Body of pancreas (tissue), 4 donors: ENCODE data around the gene IGFN1. TPM values are rescaled to one million over a fixed set of nuclear protein-coding genes. Genes with fewer than 3 reads are reported as not detected.
A peak's percentile ranks its signal among the peaks of the same experiment; 100 is the strongest.

Experiments
- ATAC-seq: fragments of 150-250 bp; one replicate; pipeline ENCODE4 v1.9.1; 2016
- DNase-seq, 4 donors: peaks; one replicate each; pipeline ENCODE4 v3.0.0-alpha.2; 2019
- H3K27ac ChIP-seq, 4 donors: fragments of 200-600 bp; sonication (generic); 1 replicate in 3 of 4; 2 replicates in 1 of 4; pipeline versions ENCODE4 v1.5.1 to v1.6.1; 2016 to 2019; ENCODE audit warnings: mild to moderate bottlenecking in 1 of 4, mixed read lengths in 1 of 4, moderate library complexity in 1 of 4
- H3K27me3 ChIP-seq, 2 donors: fragments of 200-600 bp; sonication (generic); one replicate each; pipeline ENCODE4 v1.6.0; 2016; ENCODE audit warnings: mild to moderate bottlenecking in 1 of 2
- H3K36me3 ChIP-seq, 2 donors: fragments of 200-600 bp; sonication (generic); replicated peaks in 1 of 2; 2 replicates each; pipeline ENCODE4 v1.5.1; 2016; ENCODE audit warnings: low read depth in 2 of 2; ENCODE audit not compliant: insufficient read depth in 1 of 2
- H3K4me1 ChIP-seq: fragments of 200-600 bp; sonication (generic); one replicate; pipeline ENCODE4 v1.6.0; 2016
- H3K4me3 ChIP-seq, 2 donors: fragments of 200-600 bp; sonication (generic); 1 replicate in 1 of 2; 2 replicates in 1 of 2; pipeline ENCODE4 v1.5.1; 2016 to 2019
- H3K9me3 ChIP-seq, 3 donors: fragments of 200-600 bp; sonication (generic); 1 replicate in 2 of 3; 2 replicates in 1 of 3; pipeline ENCODE4 v1.5.1; 2016
- POLR2A ChIP-seq, 3 donors: fragments of 450-650 bp; IDR thresholded peaks; one replicate each; pipeline ENCODE4 v1.6.1; 2016; ENCODE audit warnings: antibody characterized with exemption in 3 of 3, mild to moderate bottlenecking in 2 of 3
- WGBS, 2 donors: methylation state at CpG; one replicate each; pipeline ENCODE4 v1.1.5; 2017; 5-methylcytosine and 5-hydroxymethylcytosine counted together
- intact Hi-C: fragments of 100-400 bp; cut with DNase I; formaldehyde crosslinking; loops from one replicate; pipeline ENCODE4 v1.15.1; 2023
- total RNA-seq, 2 donors: library from RNA; depleted of rRNA; stranded (reverse); fragments of >200 nt; gene quantifications; one replicate each; pipeline ENCODE4 v1.1.0, GENCODE V29; 2016
- TF ChIP-seq, protein P1 (sequence below), 7 experiments: fragments of 450-650 bp in 4 of 7; fragments of 200-600 bp in 3 of 7; sonication (generic) in 3 of 7; IDR thresholded peaks; one replicate each; pipeline ENCODE4 v1.5.1; 2016 to 2019; ENCODE audit warnings: antibody characterized with exemption in 7 of 7

IGFN1 gene
- total RNA-seq, 2 donors from 2014 or later, result 6.9 to 23.1 TPM

DNA sequence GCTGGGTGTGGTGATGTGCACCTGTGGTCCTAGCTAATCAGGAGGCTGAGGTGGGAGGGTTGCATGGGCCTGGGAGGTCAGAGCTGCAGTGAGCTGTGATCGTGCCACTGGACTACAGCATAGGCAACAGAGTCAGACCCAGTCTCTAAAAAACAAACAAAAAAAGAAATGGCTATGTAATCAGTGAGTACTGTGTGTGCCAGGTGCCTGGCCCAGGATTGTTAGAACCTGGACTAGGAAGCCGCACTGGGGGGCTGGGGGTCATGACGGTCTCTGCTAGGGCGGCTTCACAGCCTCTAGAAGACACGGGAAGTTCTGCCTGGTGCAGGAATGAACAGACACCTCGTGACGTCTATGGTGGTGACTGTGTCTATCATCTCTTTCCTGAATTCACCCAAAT is 44.8 kb upstream of the IGFN1 start:
- H3K4me1 ChIP-seq, result peaks cover 6% of the 10 kb centered on the region
- TF ChIP-seq, protein P1, sequence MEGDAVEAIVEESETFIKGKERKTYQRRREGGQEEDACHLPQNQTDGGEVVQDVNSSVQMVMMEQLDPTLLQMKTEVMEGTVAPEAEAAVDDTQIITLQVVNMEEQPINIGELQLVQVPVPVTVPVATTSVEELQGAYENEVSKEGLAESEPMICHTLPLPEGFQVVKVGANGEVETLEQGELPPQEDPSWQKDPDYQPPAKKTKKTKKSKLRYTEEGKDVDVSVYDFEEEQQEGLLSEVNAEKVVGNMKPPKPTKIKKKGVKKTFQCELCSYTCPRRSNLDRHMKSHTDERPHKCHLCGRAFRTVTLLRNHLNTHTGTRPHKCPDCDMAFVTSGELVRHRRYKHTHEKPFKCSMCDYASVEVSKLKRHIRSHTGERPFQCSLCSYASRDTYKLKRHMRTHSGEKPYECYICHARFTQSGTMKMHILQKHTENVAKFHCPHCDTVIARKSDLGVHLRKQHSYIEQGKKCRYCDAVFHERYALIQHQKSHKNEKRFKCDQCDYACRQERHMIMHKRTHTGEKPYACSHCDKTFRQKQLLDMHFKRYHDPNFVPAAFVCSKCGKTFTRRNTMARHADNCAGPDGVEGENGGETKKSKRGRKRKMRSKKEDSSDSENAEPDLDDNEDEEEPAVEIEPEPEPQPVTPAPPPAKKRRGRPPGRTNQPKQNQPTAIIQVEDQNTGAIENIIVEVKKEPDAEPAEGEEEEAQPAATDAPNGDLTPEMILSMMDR (IDR thresholded peaks at IDR 0.05), result no peak
- TF ChIP-seq POLR2A (IDR thresholded peaks at IDR 0.05), result no peak
- no peaks in the 10 kb centered on the region for H3K27me3 ChIP-seq
- ATAC-seq (no peak), DNase-seq (no peak)
- no peak overlapping the region for H3K4me3 ChIP-seq
- no peaks in the 10 kb centered on the region for H3K9me3 ChIP-seq
- no peak overlapping the region for H3K27ac ChIP-seq
- H3K36me3 ChIP-seq, result peaks cover 5 to 24% of the 10 kb centered on the region in 2 donors
- 78 to 91% methylated on average over 7 of the region's 7 CpGs for WGBS, 2 donors
- intact Hi-C loops, result loop anchor here (5.0 kb wide), 1 partner anchor 36 kb away; no protein-coding TSS in a partner anchor

DNA sequence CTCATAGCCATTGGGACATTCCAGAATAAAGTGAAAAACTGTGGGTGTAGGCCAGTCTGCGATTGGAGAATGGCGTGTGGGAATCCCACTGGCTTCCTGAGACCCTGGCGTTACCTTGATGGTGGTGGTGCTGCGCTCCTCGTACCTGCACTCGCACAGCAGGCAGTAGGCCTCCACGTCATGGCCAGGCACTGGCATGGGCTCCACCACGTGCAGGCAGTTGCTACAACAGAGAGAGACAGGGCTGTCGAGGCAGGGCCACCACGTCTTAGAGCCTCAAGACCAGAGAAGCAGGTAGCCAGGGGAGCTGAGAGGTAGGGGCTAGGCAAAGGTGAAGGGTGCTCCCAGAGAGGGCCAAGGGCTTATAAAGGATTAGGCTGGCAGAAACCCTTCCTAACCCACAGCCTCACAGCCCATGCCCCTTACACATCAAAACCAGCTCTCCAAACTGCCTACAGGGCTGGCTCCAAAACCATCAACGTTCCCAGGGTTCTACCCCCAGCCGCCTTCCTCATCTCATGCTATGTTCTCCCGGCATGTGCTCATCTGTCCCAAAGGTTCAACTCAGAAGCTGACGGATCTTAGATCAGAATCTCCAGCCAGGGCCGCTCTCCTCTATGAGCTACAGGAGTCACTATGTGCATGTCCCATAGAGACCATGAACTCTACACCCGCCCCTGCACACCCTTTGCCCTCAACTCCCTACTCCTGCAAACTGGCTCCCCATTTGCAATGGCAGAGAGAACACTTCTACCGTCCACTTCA is 43.8 kb upstream of the IGFN1 start:
- H3K4me3 ChIP-seq, result no peak overlapping the region
- TF ChIP-seq, protein P1 (IDR thresholded peaks at IDR 0.05), result no peak
- no peak for TF ChIP-seq POLR2A (IDR thresholded peaks at IDR 0.05)
- H3K36me3 ChIP-seq, result peaks cover 5 to 28% of the 10 kb centered on the region in 2 donors
- H3K27me3 ChIP-seq, result no peaks in the 10 kb centered on the region
- ATAC-seq (no peak), DNase-seq (no peak)
- no peak overlapping the region for H3K27ac ChIP-seq
- H3K4me1 ChIP-seq, result peaks cover 6% of the 10 kb centered on the region
- H3K9me3 ChIP-seq, result no peaks in the 10 kb centered on the region
- WGBS, 2 donors, result 82 to 85% methylated on average over 15 to 17 of the region's 17 CpGs
- intact Hi-C loops, result loop anchor here (5.0 kb wide), 1 partner anchor 35 kb away; no protein-coding TSS in a partner anchor

DNA sequence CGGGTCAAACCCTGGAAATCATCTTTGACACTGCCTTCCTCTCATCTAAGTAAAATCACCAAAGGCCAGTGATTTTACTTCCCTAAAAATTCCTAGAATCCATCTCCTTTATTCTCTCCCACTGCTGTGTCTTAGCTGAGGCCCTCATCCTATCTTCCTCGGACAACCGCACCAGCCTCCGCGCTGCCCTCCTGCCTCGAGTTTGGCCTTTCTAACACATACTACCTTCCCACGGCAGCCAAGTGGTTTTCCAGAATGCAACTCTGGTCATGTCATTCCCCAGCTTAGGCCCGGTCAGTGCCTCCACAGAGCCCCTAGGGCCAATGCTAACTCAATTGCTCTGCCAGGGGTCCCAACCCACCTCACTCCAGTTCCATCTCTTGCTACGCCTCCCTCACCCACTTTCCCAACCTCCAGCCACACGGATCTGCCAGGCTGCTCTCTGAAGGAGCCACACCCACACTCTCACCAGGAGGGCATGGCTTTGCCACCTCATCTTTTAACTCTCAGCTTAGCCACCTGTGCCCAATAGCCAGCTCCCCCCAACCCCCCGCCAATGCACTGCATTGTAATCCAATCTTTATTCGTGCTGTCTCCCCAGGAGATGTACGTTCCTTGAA is 43.1 kb upstream of the IGFN1 start:
- Histone ChIP-seq H3K27ac (no peak overlapping the region), H3K27me3 (no peaks in the 10 kb centered on the region), H3K4me1 (peaks cover 6% of the 10 kb centered on the region), H3K9me3 (no peaks in the 10 kb centered on the region), H3K4me3 (no peak overlapping the region), H3K36me3 (peaks cover 5 to 28% of the 10 kb centered on the region in 2 donors)
- no peak for TF ChIP-seq POLR2A (IDR thresholded peaks at IDR 0.05)
- TF ChIP-seq, protein P1 (IDR thresholded peaks at IDR 0.05), result no peak
- no peak for ATAC-seq
- DNase-seq, result no peak
- intact Hi-C loops, result loop anchor here (5.0 kb wide), 1 partner anchor 35 kb away; no protein-coding TSS in a partner anchor
- WGBS, 2 donors, result 88% methylated on average over 12 of the region's 13 CpGs

DNA sequence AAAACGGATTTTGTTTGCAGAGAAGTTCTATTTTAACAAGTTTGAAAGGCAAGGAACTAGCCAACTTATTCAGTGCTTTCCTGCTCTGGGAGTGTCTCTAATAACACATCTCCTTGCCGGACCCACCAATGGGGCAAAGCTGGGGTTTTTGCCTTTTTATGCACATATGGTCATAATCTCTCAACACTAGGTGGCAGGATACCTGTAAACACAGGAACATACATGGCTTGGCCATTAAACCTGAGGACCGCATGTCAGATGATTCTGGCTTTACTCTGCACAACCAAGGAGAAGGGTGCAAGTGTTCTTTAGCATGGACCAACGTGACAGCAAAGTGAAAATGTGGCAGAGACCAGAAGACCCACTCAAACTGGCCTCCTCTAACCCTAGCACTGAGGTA is 41.2 kb upstream of the IGFN1 start:
- Histone ChIP-seq H3K9me3 (no peaks in the 10 kb centered on the region), H3K27ac (no peak overlapping the region), H3K4me1 (peaks cover 18% of the 10 kb centered on the region), H3K27me3 (no peaks in the 10 kb centered on the region), H3K4me3 (no peak overlapping the region), H3K36me3 (peaks cover 5 to 17% of the 10 kb centered on the region in 2 donors)
- intact Hi-C loops, result loop anchor here (5.0 kb wide), 1 partner anchor 33 kb away; no protein-coding TSS in a partner anchor
- ATAC-seq (no peak), DNase-seq (peak in 3 of 4 donors; percentile 32 to 44 (median 32))
- WGBS, 2 donors, result 56 to 57% methylated on average over 4 of the region's 4 CpGs
- TF ChIP-seq, protein P1 (IDR thresholded peaks at IDR 0.05), result peak in 6 of 7 experiments; percentile 24 to 65 (median 52)
- TF ChIP-seq POLR2A (IDR thresholded peaks at IDR 0.05), result no peak
